GM12865 (cell line): ENCODE results near the gene U2AF1L4.
"Not testable (repeated sequence)": the region's sequence is repeated elsewhere in the genome, so short reads cannot be mapped to it uniquely, and the experiment has no call there.

Source experiments
- DNase-seq: peaks from one replicate; pipeline ENCODE4 v3.0.0; 2010; ENCODE audit warnings: low read depth
- H3K4me3 ChIP-seq: 2 replicates; pipeline ENCODE4 v1.5.1; 2011; ENCODE audit warnings: mild to moderate bottlenecking, low read depth, low read length, control low read depth
- TF ChIP-seq, protein P1 (sequence below): IDR thresholded peaks from 2 replicates; pipeline ENCODE4 v1.5.1; 2011; ENCODE audit warnings: low read length, control low read depth, low read depth, inconsistent platforms; ENCODE audit not compliant: insufficient read depth; ENCODE audit errors: missing control alignments

Gene U2AF1L4

DNA sequence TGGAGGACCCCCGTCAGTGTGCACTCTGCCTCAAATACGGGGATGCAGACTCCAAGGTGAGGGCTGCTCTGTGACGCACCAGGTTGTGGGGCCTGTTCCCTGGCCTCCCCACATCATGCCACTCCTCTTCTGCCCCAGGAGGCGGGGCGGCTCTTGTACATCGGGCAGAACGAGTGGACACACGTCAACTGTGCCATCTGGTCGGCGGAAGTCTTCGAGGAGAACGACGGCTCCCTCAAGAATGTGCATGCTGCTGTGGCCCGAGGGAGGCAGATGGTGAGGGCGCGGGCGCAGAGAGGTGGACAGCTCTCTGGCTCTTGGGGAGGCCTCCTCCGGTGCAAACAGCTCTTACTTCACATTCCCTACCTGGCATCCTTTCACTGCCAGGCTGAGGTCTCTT is 16.2 kb downstream of the U2AF1L4 start:
- DNase-seq: no peak
- TF ChIP-seq, protein P1, sequence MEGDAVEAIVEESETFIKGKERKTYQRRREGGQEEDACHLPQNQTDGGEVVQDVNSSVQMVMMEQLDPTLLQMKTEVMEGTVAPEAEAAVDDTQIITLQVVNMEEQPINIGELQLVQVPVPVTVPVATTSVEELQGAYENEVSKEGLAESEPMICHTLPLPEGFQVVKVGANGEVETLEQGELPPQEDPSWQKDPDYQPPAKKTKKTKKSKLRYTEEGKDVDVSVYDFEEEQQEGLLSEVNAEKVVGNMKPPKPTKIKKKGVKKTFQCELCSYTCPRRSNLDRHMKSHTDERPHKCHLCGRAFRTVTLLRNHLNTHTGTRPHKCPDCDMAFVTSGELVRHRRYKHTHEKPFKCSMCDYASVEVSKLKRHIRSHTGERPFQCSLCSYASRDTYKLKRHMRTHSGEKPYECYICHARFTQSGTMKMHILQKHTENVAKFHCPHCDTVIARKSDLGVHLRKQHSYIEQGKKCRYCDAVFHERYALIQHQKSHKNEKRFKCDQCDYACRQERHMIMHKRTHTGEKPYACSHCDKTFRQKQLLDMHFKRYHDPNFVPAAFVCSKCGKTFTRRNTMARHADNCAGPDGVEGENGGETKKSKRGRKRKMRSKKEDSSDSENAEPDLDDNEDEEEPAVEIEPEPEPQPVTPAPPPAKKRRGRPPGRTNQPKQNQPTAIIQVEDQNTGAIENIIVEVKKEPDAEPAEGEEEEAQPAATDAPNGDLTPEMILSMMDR: no peak
- H3K4me3 ChIP-seq: no peak overlapping the region

DNA sequence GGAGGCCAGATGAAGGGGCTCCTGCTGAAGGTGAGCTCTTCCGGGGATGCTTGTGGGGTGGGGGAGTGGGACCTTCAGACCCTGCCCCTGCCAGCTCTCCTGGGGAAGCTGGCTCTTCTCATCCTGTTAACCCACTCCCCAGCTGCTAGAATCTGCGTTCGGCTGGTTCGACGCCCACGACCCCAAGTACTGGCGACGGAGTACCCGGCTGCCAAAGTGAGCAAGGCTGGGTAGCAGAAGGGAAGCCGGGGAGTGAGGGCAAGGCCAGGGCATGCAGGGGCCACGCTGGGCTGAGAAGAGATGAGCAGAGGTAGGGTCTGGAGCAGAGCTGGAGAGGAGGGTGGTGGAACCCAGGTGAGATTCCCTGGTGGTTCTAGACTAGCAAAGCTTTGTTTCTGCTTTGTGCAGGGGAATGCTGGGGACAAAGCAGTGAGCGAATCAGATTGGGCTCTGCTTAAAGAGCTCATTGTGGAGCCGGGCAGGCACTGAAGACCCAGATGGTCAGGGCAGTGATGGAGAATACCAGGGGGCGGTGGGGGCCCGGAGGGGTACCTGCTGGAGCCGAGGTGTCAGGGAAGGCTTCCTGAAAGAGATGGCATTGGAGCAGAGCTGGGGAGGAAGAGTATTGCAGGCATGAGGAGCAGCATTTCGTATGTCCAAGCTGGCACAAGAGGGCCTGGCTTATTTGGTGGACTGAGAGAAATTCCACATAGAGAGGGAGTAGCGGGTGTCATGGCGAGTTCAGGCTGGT is 17.1 kb downstream of the U2AF1L4 start:
- TF ChIP-seq, protein P1: no peak

DNA sequence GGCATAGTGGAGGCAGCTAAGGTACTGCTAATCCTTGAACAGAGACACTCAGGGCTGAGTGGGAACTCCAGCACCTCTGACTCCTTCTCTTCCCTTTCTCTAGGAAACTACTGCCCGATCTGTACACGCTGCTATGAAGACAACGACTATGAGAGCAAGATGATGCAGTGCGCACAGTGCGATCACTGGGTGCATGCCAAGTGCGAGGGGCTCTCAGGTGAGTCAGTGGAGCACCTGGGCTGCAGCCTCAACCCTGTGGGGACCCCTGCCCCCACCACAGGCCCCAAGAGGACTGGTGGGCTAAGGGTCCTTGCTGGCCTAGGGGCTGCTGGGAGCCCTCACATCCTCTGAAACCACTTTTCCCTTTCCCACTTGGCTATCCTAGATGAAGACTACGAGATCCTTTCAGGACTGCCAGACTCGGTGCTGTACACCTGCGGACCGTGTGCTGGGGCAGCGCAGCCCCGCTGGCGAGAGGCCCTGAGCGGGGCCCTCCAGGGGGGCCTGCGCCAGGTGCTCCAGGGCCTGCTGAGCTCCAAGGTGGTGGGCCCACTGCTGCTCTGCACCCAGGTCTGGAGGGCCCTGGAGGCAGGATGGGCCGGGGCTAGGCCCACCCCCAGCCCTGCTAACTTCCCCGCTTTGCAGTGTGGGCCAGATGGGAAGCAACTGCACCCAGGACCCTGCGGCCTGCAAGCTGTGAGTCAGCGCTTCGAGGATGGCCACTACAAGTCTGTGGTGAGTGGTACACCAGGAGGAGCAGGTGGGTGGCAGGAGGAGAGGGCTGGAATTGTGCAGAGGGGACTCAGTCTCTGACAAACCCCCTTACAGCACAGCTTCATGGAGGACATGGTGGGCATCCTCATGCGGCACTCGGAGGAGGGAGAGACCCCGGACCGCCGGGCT is 17.9 kb downstream of the U2AF1L4 start:
- DNase-seq: no peak
- TF ChIP-seq, protein P1: no peak
- no peak overlapping the region for H3K4me3 ChIP-seq

More for the DNA sequence above, 17.1 kb downstream of the U2AF1L4 start:
- DNase-seq: no peak
- H3K4me3 ChIP-seq: no peak overlapping the region

DNA sequence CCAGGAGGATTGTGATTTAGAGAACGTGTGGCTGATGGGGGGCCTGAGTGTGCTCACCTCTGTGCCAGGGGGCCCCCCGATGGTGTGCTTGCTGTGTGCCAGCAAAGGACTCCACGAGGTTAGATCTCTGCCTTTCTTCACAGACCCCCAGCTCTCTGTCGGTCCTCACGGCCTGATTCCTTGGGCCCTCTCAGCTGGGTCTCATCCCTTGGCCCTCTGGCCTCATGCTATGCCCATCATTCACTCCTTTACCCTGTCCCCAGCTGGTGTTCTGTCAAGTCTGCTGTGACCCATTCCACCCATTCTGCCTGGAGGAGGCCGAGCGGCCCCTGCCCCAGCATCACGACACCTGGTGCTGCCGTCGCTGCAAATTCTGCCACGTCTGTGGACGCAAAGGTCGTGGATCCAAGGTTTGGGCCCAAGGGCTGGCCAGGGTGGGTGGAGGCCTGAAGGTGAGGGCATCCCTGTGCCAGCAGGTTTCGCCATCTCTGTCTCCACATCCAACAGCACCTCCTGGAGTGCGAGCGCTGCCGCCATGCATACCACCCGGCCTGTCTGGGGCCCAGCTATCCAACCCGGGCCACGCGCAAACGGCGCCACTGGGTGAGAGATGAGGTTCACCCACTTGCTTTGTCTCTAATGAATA is 19.9 kb downstream of the U2AF1L4 start:
- H3K4me3 ChIP-seq: no peak overlapping the region
- TF ChIP-seq, protein P1: no peak
- no peak for DNase-seq

DNA sequence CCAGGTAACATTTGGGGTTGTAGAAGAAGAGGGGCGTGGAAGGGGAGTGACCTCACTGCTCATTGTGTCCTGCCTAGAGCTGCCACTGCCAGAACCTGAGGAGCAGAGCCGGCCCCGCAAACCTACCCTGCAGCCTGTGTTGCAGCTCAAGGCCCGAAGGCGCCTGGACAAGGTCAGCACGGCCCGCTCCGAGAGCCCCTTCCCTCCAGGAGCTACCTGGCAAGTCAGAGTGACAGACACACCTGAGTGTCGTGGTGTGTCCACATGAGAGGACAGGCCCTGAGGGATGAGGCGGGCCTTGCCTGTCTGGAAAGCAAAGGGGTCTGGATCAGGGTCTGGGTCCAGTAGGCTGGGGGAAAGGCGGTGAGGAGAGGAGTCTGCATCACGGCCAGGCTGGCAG is 20.7 kb downstream of the U2AF1L4 start:
- TF ChIP-seq, protein P1: no peak
- DNase-seq: no peak
- no peak overlapping the region for H3K4me3 ChIP-seq

DNA sequence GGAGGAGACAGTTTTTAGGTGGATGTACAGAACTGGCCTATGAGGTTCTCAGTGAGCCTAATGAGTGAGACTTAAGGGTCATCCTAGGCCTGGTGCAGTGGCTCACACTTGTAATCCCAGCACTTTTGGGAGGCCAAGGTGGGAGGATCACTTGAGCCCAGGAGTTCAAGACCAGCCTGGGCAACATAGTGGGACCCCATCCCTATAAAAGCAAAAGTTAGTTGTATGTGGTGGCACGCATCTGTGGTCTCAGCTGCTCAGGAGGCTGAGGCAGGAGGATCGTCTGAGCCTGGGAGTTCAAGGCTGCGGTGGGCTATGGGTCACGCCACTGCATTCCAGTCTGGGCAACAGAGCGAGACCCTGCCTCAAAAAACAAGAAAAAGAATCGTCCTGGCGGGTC is 21.1 kb downstream of the U2AF1L4 start:
- DNase-seq, H3K4me3 ChIP-seq: not testable (repeated sequence)

DNA sequence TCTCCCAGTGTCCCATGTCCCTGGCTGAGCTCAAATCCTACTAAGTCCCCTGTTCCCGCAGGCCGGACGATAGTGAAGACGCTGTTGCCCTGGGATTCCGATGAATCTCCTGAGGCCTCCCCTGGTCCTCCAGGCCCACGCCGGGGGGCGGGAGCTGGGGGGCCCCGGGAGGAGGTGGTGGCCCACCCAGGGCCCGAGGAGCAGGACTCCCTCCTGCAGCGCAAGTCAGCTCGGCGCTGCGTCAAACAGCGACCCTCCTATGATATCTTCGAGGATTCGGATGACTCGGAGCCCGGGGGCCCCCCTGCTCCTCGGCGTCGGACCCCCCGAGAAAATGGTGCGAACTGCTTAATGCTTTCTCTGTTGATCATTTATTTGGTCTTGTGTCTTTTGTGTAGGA is 21.5 kb downstream of the U2AF1L4 start:
- DNase-seq: no peak
- H3K4me3 ChIP-seq: no peak overlapping the region
- TF ChIP-seq, protein P1: no peak
